Stomach (tissue), 4 donors: ENCODE measurements around the gene USP11.

Source experiments
- EP300 ChIP-seq: sonication (generic); formaldehyde crosslinking; IDR thresholded peaks from one replicate; pipeline ENCODE4 v1.6.1; 2017; ENCODE audit warnings: antibody characterized with exemption
- POLR2A ChIP-seq, 4 donors: fragments of 450-650 bp; IDR thresholded peaks; one replicate each; pipeline ENCODE4 v1.6.1; 2016; ENCODE audit warnings: antibody characterized with exemption in 4 of 4, control low read depth in 2 of 4, mild to moderate bottlenecking in 1 of 4, moderate library complexity in 1 of 4

DNA sequence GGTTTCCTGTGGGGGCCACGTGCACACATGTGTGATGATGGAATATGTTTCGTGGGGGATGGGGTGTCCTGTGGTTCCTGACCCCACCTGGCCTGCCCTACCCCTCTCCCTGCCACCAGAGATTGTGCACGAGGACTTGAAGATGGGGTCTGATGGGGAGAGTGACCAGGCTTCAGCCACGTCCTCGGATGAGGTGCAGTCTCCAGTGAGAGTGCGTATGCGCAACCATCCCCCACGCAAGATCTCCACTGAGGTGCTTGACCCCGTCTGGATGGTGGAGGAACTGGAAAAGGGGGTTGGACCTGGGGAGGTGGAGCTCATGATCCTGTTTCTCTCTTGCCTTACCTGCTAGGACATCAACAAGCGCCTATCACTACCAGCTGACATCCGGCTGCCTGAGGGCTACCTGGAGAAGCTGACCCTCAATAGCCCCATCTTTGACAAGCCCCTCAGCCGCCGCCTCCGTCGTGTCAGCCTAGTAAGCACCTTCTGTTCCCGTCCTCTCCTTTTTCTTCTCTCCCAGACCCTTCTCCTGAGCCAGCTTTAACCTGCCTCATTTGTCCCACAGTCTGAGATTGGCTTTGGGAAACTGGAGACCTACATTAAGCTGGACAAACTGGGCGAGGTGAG is 8.4 kb upstream of the USP11 start:
- TF ChIP-seq POLR2A (IDR thresholded peaks at IDR 0.05) (no peak), EP300 (no peak)
